Hepatocyte (in vitro differentiated cells): Measurements from ENCODE around the gene PGP.

Experiments
- EZH2 ChIP-seq: fragments of 200-600 bp; sonication (generic); IDR thresholded peaks from 2 replicates; pipeline ENCODE4 v1.6.1; 2016; ENCODE audit warnings: antibody characterized with exemption, mild to moderate bottlenecking, borderline replicate concordance
- EZH2phosphoT487 ChIP-seq: fragments of 200-600 bp; sonication (generic); IDR thresholded peaks from one replicate; pipeline ENCODE4 v1.6.1; 2018; ENCODE audit warnings: antibody characterized with exemption, mild to moderate bottlenecking, low read depth, moderate library complexity; ENCODE audit not compliant: unreplicated experiment, severe bottlenecking
- TF ChIP-seq, protein P1 (sequence below): fragments of 200-600 bp; sonication (generic); IDR thresholded peaks from 2 replicates; pipeline ENCODE4 v1.5.1; 2016; ENCODE audit warnings: antibody characterized with exemption, mild to moderate bottlenecking; ENCODE audit not compliant: poor library complexity

- TF ChIP-seq, protein P1, sequence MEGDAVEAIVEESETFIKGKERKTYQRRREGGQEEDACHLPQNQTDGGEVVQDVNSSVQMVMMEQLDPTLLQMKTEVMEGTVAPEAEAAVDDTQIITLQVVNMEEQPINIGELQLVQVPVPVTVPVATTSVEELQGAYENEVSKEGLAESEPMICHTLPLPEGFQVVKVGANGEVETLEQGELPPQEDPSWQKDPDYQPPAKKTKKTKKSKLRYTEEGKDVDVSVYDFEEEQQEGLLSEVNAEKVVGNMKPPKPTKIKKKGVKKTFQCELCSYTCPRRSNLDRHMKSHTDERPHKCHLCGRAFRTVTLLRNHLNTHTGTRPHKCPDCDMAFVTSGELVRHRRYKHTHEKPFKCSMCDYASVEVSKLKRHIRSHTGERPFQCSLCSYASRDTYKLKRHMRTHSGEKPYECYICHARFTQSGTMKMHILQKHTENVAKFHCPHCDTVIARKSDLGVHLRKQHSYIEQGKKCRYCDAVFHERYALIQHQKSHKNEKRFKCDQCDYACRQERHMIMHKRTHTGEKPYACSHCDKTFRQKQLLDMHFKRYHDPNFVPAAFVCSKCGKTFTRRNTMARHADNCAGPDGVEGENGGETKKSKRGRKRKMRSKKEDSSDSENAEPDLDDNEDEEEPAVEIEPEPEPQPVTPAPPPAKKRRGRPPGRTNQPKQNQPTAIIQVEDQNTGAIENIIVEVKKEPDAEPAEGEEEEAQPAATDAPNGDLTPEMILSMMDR, result no peak
- TF ChIP-seq EZH2 (no peak), EZH2phosphoT487 (no peak)
Measured at GRCh38 chr16:2174396-2175131, 40.1 kb downstream of the PGP start.
